DOHH2 (cell line): ENCODE data around the gene SMARCB1.

Source experiments
- EZH2phosphoT487 ChIP-seq: fragments of 200-600 bp; sonication (generic); IDR thresholded peaks from 2 replicates; pipeline ENCODE4 v1.6.1; 2017; ENCODE audit warnings: borderline replicate concordance, mild to moderate bottlenecking, antibody characterized with exemption, low read length, moderate library complexity, mixed read lengths
- TF ChIP-seq, protein P1 (sequence below): fragments of 200-600 bp; sonication (generic); IDR thresholded peaks from one replicate; pipeline ENCODE4 v1.5.1; 2014; ENCODE audit warnings: antibody characterized with exemption, mild to moderate bottlenecking, low read depth, low read length; ENCODE audit not compliant: poor library complexity, severe bottlenecking

DNA sequence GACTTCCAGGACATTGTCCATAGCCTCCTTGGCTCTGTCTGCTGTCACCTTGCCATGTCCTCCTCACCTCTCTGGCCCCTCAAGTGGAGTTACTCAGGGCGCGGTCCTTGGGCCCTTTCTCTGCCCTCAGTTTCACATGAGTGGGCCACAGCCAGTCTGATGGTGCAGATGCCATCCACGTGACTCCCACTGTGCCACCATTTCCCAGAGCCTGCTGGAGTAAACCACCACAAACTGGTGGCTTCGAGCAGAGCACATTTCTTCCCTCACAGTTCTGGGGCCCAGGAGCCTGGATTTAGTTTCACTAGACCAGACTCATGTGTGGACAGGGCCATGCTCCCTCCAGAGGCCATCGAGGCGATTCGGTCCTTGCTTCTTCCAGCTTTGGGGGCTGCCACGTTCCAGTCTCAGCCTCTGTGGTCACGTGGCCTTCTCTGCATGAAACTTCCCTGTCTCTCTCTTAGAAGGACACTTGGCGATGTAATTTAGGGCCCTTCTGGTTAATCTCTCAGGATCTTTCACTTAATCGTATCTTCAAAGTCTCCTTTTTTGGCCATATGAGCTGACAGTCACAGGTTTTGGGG is 14.6 kb downstream of the SMARCB1 start:
- TF ChIP-seq, protein P1, sequence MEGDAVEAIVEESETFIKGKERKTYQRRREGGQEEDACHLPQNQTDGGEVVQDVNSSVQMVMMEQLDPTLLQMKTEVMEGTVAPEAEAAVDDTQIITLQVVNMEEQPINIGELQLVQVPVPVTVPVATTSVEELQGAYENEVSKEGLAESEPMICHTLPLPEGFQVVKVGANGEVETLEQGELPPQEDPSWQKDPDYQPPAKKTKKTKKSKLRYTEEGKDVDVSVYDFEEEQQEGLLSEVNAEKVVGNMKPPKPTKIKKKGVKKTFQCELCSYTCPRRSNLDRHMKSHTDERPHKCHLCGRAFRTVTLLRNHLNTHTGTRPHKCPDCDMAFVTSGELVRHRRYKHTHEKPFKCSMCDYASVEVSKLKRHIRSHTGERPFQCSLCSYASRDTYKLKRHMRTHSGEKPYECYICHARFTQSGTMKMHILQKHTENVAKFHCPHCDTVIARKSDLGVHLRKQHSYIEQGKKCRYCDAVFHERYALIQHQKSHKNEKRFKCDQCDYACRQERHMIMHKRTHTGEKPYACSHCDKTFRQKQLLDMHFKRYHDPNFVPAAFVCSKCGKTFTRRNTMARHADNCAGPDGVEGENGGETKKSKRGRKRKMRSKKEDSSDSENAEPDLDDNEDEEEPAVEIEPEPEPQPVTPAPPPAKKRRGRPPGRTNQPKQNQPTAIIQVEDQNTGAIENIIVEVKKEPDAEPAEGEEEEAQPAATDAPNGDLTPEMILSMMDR, result peak; percentile 21
- no peak for TF ChIP-seq EZH2phosphoT487
